Activated T-cell treated with anti-CD3 and anti-CD28 coated beads, Interleukin-2, amount 50 U/mL, for 48 hours (primary cell): ENCODE measurements around the gene BBX.
"Not testable (repeated sequence)": the region's sequence is repeated elsewhere in the genome, so short reads cannot be mapped to it uniquely, and the experiment has no call there.

ENCODE experiments used
- DNase-seq, 2 experiments: peaks; one replicate each; pipeline ENCODE4 v3.0.0-alpha.2; 2020

Gene BBX

DNA sequence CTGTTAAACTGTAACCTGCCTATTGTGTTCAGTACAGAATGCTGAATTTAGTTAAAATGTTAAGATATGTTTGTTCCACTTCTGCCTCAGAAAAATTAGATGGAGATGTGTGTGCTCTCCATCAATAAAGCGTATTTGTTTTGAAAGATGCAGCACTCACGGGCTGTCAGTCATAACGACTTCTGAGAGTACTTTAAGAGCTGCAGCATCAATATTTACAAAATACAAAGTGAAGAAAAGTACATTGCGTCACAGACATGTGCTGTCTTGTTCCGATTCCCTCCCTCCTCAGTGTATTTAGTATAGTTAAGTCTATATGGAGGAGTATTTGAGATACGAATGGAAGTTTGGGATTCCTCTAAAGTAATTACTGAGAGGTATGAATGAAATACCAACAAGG is 166.6 kb downstream of the BBX start:
- DNase-seq = no peak

DNA sequence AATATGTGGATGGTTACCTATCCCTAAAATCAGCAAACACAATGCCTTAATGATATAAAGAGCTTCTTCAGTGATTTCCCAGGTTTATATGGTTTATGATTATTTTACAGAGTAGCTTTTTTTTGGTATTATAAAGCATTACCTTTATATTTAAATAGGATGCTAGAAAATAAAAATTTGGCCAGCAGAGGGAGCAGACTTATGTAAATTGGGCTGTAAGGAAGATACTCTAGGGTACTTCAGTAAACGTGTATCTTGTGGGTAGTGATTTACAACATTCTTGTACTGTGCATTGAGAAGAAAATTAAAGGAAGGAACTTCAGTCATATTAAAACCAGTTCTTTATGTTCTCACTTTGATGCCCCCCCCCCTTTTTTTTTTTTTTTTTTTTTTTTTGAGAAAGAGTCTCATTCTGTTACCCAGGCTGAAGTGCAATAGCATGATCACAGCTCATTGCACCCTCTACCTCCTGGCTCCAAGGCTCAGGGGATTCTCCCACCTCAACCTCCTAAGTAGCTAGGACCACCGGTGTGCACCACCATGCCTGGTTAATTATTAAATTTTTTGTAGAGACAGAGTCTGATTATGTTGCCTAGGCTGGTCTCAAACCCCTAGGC is 167.9 kb downstream of the BBX start:
- DNase-seq = no peak

GRCh38 chr3:107691984-107692383 is 169.2 kb downstream of the BBX start:
- not testable (repeated sequence) for DNase-seq

DNA sequence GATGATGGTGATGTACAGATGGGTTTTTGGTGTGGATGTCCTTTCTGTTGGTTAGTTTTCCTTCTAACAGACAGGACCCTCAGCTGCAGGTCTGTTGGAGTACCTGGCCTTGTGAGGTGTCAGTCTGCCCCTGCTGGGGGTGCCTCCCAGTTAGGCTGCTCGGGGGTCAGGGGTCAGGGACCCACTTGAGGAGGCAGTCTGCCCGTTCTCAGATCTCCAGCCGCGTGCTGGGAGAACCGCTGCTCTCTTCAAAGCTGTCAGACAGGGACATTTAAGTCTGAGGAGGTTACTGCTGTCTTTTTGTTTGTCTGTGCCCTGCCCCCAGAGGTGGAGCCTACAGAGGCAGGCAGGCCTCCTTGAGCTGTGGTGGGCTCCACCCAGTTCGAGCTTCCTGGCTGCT is 174.6 kb downstream of the BBX start:
- DNase-seq = not testable (repeated sequence)

- not testable (repeated sequence) for DNase-seq
These were observed 175.1 kb downstream of the BBX start for GRCh38 chr3:107697855-107698254.

- no peak for DNase-seq
These were observed 176.9 kb downstream of the BBX start for GRCh38 chr3:107699682-107700081.

DNA sequence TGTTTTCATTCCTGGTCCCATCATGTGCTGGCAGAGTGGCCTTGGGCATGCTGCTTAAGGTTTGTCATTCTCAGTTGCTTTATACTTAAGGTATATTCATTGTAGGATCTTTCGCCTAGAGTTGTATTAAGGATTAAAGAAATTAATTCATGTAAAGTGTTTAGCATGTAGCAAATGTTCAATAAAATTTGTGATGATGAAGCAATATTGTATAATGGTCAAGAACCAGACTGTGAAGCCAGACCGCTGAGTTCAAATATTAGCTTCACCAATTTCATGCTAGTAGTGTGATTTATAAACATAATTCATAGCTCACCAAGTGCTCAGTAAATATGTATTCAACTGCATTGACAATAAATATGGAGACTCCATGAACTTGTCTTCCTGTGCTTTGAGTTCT is 178.5 kb downstream of the BBX start:
- no peak for DNase-seq

DNA sequence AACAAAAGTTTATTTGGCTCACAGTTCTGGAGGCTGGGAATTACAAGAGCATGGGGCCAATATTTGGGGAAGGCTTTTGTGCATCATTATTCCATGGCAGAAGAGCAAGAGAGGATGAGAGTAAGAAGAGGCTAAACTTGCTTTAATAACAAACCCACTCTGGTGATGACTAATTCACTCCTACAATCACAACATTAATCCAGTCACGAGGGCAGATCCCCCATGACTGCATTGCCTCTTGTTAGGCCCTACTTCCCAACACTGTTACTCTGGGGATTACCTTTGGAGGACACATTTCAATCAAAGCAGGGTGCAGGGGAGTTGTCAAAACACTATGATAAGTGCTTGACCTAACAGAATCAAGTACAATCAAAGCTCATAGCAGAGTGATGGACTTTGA is 181.7 kb downstream of the BBX start:
- DNase-seq = no peak

DNA sequence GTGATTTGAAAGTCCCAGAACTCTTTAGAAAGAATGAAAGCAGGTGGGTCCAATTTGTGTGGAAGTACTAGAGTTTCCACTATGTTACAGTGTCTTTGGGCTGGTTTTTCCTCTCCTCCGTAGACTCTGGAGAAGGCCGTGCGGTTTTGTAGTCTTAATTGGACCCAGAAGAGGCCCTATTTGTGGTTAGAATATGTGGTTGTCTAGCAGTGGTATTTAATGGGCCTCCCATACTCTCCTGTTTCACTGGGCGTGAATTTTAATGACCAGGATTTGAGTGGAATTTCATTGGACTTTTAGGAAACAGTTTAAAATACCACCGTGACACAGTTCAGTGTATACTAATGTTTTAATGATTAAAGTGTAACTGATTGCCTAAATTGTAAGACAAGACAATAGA is 182.3 kb downstream of the BBX start:
- DNase-seq = no peak

DNA sequence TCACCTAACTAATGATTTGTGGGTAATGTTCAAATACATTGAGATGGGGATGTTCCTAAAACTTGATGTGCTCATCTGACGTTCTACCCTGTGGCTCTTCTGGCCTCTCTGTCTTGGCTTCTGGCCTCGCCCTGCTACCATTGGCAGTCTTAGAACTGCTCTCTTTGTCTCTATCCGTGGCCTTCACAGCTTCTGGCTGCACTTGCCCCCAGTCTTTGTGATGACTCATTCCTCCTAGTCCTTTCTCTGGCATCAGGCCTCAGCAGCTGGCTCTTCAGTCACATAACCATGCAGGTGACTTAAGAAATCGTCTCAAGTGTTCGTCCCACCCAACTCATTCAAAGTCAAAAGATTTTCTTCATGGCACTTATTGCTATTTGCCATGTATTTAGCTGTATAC is 188.1 kb downstream of the BBX start:
- no peak for DNase-seq

- DNase-seq = no peak
These were observed 194.0 kb downstream of the BBX start for GRCh38 chr3:107716734-107717133.

GRCh38 chr3:107718547-107718946 is 195.8 kb downstream of the BBX start:
- no peak for DNase-seq

GRCh38 chr3:107727102-107727501 is 204.3 kb downstream of the BBX start:
- DNase-seq = no peak

- no peak for DNase-seq
These were observed 206.9 kb downstream of the BBX start for GRCh38 chr3:107729686-107730085.

- no peak for DNase-seq
These were observed 211.6 kb downstream of the BBX start for GRCh38 chr3:107734317-107734716.

DNA sequence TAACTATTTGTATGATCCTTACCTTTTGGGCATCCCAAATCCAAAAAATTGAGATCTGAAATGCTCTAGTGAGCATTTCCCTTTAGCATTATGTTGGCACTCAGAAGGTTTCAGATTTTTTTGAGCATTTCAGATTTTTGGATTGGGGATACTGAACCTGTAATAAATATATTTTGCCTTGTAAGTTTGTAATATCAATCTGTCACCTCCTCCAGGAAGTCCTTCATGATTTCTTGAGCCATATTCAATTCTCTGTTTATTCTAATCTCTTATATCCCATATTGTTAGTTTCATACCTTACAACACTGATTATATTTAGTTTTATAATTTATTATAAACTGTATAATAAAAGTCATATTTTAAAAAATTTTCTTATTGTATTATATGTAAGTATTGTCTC is 215.2 kb downstream of the BBX start:
- no peak for DNase-seq

DNA sequence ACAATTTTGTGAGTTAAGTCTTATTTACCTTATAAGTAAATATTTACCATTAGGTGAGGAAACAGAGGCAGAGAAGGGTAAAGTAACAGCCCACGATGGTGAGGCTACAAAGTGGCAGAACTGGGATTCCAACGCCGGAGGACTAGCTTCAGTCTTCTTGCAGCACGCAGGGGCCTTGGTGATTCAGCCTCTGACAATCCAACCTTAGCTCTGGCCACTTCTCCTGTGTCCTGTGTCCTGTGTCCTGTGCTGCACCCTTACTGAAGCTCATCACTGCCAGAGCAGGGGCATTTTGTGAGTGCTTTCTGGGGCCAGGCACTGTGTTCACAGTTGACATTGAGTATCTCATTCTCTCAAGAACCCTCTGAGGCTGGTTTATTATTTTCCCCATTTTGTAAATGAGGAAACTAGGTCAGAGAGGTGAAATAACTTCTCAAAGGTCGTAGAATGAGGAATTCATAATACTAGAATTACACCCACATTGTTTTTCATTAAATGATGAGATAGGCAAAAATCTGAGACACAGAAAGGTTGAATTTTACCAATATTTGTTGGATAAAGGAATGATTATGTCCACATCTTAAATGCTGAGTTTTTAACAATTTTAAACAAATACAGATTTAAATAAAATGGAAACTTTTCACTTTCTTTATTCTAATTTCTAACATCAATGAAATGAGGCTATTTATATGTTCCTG is 215.9 kb downstream of the BBX start:
- DNase-seq = no peak

DNA sequence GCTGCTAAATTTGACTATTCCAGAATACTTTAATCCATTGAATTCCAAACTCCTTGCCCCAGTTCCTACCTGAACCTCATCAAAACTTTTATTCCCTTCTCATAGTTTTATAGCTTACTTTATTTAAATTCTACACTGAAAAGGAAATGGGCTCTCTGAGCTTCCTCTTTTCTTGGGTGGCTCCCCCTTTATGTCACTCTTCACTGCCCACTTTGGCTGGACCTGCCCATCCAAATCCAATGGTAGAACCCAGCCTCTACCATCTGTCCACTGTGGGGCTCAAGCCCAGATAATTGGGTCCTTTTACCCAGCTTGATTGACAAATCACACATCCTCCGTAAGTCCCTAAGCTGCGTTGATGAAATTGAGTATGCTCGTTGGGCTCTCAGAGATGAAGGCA is 216.5 kb downstream of the BBX start:
- DNase-seq = no peak

GRCh38 chr3:107740992-107741896 is 218.5 kb downstream of the BBX start:
- DNase-seq = no peak

- DNase-seq = no peak
These were observed 222.6 kb downstream of the BBX start for GRCh38 chr3:107745354-107745753.

DNA sequence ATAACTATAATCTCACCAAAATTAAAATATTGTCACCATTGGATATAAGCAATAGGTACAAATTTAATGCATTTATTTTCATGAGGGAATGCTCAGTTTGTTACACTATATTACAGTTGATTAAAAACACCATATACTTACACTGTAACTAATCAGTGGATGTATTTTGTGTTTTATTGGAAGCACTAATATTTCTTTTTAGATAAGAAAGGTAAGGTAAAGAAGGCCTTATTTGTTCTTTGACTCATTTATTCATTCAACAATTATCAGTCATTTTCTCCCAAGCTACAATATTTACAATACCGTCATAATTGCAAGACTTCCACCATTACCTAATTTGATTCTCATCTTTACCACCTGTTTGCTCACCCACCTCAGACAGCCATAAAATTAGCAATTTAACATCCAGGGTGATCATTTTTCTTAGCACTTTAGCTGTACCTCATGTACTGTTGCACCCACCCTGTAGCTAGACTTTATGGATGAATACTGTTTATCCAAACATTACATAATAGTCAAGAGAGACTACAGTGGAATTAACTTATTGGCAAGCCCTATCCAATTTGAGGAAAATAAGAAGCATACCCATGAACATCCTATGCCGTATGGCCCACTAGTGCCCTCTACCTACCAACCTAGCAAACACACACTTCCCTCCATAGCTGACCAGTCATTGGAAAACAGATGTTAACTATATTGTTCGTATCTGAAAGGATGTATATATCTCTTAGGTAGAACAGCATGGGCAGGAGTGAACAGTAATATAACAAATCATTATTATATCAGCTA is 229.6 kb downstream of the BBX start:
- DNase-seq = no peak

- DNase-seq = peak; percentile 31 to 32
These were observed 230.7 kb downstream of the BBX start for GRCh38 chr3:107753494-107753893.

GRCh38 chr3:107753976-107754375 is 231.2 kb downstream of the BBX start:
- no peak for DNase-seq
